Activated naive CD4-positive, alpha-beta T cell treated with anti-CD3 and anti-CD28 coated beads, Interleukin-2, amount 50 U/mL, for 72 hours (primary cell): Measurements from ENCODE around the gene DYNC2I2. TPM values are rescaled to one million over a fixed set of nuclear protein-coding genes. Genes with fewer than 3 reads are reported as not detected.
A peak's percentile ranks its signal among the peaks of the same experiment; 100 is the strongest.
"Not testable (repeated sequence)": the region's sequence is repeated elsewhere in the genome, so short reads cannot be mapped to it uniquely, and the experiment has no call there.

ENCODE experiments used
- ATAC-seq, 2 donors: fragments of 150-1000 bp; cut with Tn5 transposase; 2 replicates each; pipeline ENCODE4 v1.10.0; 2021; ENCODE audit warnings: mild to moderate bottlenecking in 2 of 2, moderate library complexity in 2 of 2
- DNase-seq, 2 donors: peaks; one replicate each; pipeline ENCODE4 v3.0.0; 2021 to 2022; ENCODE audit warnings: low spot score in 2 of 2
- H3K27ac Mint-ChIP-seq, 2 donors: one replicate each; pipeline ENCODE4 v1.8.0; 2022; ENCODE audit warnings: mild to moderate bottlenecking in 2 of 2, mixed read lengths in 2 of 2
- H3K36me3 Mint-ChIP-seq, 2 donors: one replicate each; pipeline ENCODE4 v1.8.0; 2022; ENCODE audit warnings: mixed read lengths in 2 of 2
- H3K9me3 Mint-ChIP-seq, 2 donors: one replicate each; pipeline ENCODE4 v1.8.0; 2022; ENCODE audit warnings: mixed read lengths in 2 of 2
- total RNA-seq, 2 donors: library from RNA; stranded (reverse); gene quantifications; one replicate each; pipeline ENCODE4 v1.2.3, GENCODE V29; 2022

The DYNC2I2 gene
- total RNA-seq, result 10 to 100 TPM; 22.2 to 27.3 TPM

DNA sequence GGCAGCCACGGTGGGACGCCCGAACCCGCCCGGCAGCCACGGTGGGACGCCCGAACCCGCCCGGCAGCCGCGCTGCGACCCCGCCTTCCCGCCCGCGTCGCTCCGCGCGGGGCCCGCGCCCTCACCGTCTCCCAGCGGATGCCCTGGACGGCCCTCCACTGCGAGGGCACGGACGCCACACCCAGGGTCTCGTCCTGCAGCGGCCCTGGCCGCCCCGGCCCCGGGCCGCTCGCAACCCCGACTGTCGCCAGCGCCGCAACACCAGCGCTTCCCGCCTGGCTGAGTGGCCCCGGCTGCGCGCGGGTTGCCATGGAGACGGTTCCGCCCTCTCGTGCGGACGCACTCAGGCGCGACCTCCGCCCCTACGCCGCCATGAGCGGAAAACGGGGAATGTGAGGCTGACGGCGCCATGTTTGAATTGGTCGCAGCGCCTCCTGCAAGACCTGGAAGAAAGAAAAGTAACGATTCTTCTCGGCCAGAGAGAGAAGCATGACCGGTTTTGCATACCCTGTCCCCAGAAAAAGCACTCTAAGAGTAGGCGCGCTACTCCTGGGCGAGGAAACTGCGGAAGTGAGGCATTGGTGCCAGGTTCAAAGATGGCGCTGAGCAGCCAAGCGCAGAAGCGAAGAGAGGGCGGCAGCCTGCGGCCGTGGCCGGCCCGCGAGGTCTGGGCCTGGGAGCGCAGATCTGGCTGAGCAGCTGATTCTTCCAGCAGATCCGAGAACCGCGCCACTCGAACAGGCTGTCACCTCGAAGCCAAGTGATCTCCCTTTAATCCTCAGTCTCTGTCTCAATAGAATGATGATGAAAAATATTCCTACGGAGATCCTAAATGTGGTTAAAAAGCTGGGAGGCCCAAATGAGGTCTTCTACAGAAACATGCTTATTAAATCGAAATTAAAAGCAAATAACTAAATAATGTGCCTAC is at the start of gene DYNC2I2:
Gene DYNC2I2 (minus strand): TSS at position 432 of the 928 bp plus-strand sequence. CDS start 121 bp downstream, at position 311.
- no peaks in the 10 kb centered on the region for H3K9me3 Mint-ChIP-seq
- ATAC-seq (peak; percentile 99), DNase-seq (peak; percentile 97)
- H3K27ac Mint-ChIP-seq, result peak within 1 kb of the TSS; percentile 95 to 100
- peaks cover 5 to 6% of the 10 kb centered on the region in 2 donors for H3K36me3 Mint-ChIP-seq

- Mint-ChIP-seq H3K9me3 (no peaks in the 10 kb centered on the region), H3K27ac (no peak overlapping the region), H3K36me3 (no peaks in the 10 kb centered on the region)
- DNase-seq (no peak), ATAC-seq (no peak)
Measured at GRCh38 chr9:128706045-128706444, 49.4 kb upstream of the DYNC2I2 start.

DNA sequence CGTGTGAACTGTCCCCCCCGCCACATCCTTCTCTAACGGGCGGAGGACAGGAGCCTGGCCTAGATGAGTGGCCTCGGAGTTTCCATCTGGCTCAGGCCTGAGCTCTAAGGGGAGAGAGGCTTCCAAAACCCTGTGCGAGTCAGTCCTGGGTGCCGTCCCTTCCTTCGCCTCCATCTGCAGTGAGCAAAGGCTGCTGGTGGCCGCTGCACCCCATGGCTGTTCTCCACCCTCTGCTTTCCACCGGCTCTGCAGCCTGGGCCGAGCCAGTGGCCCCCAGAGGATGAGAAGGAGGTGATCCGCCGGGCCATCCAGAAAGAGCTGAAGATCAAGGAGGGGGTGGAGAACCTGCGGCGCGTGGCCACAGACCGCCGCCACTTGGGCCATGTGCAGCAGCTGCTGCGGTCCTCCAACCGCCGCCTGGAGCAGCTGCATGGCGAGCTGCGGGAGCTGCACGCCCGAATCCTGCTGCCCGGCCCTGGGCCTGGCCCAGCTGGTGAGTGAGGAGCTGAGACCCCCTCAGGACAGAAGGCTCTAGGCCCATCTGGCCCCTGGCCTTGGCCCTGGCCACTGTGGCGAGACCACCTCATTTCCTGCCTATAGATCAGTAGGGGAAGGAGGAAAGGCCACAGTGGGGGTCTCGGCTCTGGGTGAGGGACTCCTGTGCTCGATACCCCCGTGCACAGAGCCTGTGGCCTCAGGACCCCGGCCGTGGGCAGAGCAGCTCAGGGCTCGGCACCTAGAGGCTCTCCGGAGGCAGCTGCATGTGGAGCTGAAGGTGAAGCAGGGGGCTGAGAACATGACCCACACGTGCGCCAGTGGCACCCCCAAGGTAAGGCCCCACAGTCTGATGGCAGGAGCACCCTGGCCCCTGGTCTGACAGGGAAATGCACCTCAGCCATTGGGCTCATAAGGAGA is 48.7 kb upstream of the DYNC2I2 start:
- Mint-ChIP-seq H3K27ac (no peak overlapping the region), H3K36me3 (no peaks in the 10 kb centered on the region), H3K9me3 (no peaks in the 10 kb centered on the region)
- DNase-seq (no peak), ATAC-seq (no peak)

GRCh38 chr9:128704356-128704670 is 47.7 kb upstream of the DYNC2I2 start:
- ATAC-seq, result no peak
- H3K27ac Mint-ChIP-seq, result no peak overlapping the region
- DNase-seq, result no peak
- no peaks in the 10 kb centered on the region for H3K9me3 Mint-ChIP-seq
- H3K36me3 Mint-ChIP-seq, result no peaks in the 10 kb centered on the region

GRCh38 chr9:128703616-128704355 is 47.1 kb upstream of the DYNC2I2 start:
- Mint-ChIP-seq H3K36me3 (no peaks in the 10 kb centered on the region), H3K9me3 (no peaks in the 10 kb centered on the region), H3K27ac (peak overlapping the region in 1 of 2 donors; percentile 70)
- no peak for DNase-seq
- ATAC-seq, result no peak

GRCh38 chr9:128702949-128703615 is 46.4 kb upstream of the DYNC2I2 start:
- ATAC-seq, result peak; percentile 27 to 31
- H3K36me3 Mint-ChIP-seq, result no peaks in the 10 kb centered on the region
- peak overlapping the region; percentile 70 to 86 for H3K27ac Mint-ChIP-seq
- H3K9me3 Mint-ChIP-seq, result no peaks in the 10 kb centered on the region
- DNase-seq, result peak; percentile 36 to 60

- peak within 1 kb of the TSS; percentile 87 to 89 for H3K27ac Mint-ChIP-seq
Measured at GRCh38 chr9:128702445-128702948, 45.9 kb upstream of the DYNC2I2 start, which contains the start of gene PKN3. PKN3 (plus strand) TSS chr9:128702503; CDS start chr9:128702916, 413 bp downstream.

DNA sequence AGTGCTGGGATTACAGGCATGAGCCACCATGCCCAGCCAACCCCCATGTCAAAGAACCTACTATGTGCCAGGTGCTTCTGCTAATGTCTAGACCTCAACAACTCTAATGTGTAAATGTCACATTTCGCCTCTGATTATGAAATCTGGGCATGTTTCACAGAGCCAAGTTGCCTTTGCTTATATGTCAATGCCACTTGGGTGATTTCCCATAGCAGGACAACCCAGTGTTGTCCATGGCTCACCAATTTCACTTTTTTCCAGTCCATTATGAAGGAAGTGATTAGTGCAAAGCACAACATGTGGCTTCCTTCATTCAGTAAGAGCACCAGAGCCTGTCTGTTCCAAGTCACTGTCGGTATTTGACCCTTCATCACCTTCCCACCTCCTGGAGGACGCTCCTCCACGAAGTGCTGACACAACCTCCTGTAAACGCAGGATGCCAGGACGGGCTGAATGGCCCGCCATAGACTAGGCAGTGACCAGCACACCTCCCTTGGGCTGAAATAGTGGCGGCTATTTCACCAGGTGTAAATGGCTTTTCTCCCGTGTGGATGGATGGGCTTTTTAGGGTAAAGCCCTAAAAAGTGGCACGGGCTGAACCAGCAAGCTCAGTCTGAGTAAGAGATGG is 44.7 kb upstream of the DYNC2I2 start:
- DNase-seq (no peak), ATAC-seq (no peak)
- Mint-ChIP-seq H3K36me3 (peaks cover 0 to 8% of the 10 kb centered on the region in 2 donors), H3K9me3 (no peaks in the 10 kb centered on the region), H3K27ac (peak overlapping the region; percentile 53 to 87)

More at GRCh38 chr9:128702445-128702948, 45.9 kb upstream of the DYNC2I2 start, which contains the start of gene PKN3:
- Mint-ChIP-seq H3K36me3 (no peaks in the 10 kb centered on the region), H3K9me3 (no peaks in the 10 kb centered on the region)
- peak; percentile 89 to 98 for DNase-seq
- ATAC-seq, result peak; percentile 85 to 89

DNA sequence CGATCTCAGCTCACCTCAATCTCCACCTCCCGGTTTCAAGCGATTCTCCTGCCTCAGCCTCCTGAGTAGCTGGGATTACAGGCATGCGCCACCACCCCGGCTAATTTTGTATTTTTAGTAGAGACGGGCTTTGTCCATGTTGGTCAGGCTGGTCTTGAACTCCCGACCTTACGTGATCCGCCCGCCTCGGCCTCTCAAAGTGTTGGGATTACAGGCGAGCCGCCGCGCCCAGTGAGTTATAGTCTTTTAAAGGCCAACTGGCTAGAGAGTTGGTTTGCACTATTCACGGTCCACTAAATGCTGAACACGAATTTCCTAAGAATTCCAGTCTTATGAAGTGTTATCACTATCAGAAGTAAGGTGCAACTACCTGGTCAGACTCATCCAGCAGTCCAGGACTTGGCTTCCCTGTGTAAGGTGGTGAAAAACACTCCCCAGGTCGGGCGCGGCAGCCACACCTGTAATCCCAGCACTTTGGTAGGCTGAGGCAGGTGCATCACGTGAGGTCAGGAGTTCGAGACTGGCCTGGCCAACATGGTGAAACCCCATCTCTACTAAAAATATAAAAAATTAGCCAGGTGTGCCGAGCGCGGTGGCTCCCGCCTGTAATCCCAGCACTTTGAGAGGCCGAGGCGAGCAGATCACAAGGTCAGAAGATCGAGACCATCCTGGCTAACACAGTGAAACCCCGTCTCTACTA is 42.6 kb upstream of the DYNC2I2 start:
- DNase-seq, H3K9me3 Mint-ChIP-seq, ATAC-seq: not testable (repeated sequence)
- peak overlapping the region in 1 of 2 donors; percentile 50 for H3K27ac Mint-ChIP-seq
- peaks cover 0 to 22% of the 10 kb centered on the region in 2 donors for H3K36me3 Mint-ChIP-seq

DNA sequence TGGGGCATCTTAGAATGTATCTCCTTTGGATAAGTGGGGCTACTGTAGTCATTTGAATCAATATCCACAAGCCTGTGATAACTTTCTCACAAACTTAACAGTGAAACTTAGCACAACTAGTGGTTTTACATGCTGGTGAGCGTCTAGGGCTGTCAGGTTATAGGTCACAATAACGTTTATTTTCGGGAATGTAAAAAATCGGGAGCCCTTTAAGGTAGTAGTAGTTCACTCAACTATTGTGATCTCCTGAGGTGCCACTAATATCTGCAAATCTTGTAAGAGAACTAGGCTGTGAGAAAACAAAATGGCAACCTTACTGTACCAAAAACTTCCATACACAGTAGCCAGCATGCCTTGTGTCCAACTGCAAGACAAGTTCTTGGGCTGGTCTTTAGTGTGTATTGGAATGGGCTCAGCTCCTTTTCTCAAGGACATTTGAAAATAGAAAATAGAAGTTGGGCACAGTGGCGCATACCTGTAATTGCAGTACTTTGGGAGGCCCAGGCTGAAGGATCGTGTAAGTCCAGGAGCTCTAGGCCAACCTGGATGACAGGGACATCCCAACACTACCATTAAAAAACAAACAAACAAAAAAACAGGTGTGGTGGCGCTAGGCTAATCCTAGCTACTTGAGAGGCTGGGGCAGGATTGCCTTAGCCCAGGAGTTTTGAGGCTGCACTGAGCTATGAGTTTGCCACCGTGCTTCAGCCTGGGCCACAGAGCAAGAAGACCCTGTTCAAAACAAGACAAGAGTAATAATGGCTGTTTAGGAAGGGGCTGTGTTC is 40.5 kb upstream of the DYNC2I2 start:
- H3K27ac Mint-ChIP-seq, result peak overlapping the region in 1 of 2 donors; percentile 41
- H3K9me3 Mint-ChIP-seq, result no peaks in the 10 kb centered on the region
- DNase-seq (no peak), ATAC-seq (no peak)
- peaks cover 15 to 40% of the 10 kb centered on the region in 2 donors for H3K36me3 Mint-ChIP-seq

- H3K9me3 Mint-ChIP-seq, result no peaks in the 10 kb centered on the region
- DNase-seq, result no peak
- ATAC-seq, result no peak
- H3K36me3 Mint-ChIP-seq, result peaks cover 31 to 60% of the 10 kb centered on the region in 2 donors
- no peak overlapping the region for H3K27ac Mint-ChIP-seq
Measured at GRCh38 chr9:128694344-128694743, 37.7 kb upstream of the DYNC2I2 start.

GRCh38 chr9:128693738-128694137 is 37.1 kb upstream of the DYNC2I2 start:
- H3K9me3 Mint-ChIP-seq, ATAC-seq, DNase-seq: not testable (repeated sequence)
- H3K27ac Mint-ChIP-seq, result peak overlapping the region in 1 of 2 donors; percentile 3
- peaks cover 31 to 60% of the 10 kb centered on the region in 2 donors for H3K36me3 Mint-ChIP-seq

- H3K27ac Mint-ChIP-seq, result peak overlapping the region; percentile 89 to 98
- DNase-seq (no peak), ATAC-seq (no peak)
- peaks cover 31 to 46% of the 10 kb centered on the region in 2 donors for H3K36me3 Mint-ChIP-seq
- H3K9me3 Mint-ChIP-seq, result no peaks in the 10 kb centered on the region
Measured at GRCh38 chr9:128690684-128691034, 34.0 kb upstream of the DYNC2I2 start.
